Loucy (cell line): ENCODE data around the gene CHMP4B.

Experiments used
- CTCF ChIP-seq: fragments of 200-600 bp; sonication (generic); conservative IDR thresholded peaks from 2 replicates; pipeline ENCODE4 v1.5.1; 2014; ENCODE audit warnings: mild to moderate bottlenecking, antibody characterized with exemption, low read length
- EZH2phosphoT487 ChIP-seq: fragments of 200-600 bp; IDR thresholded peaks from 2 replicates; pipeline ENCODE4 v1.6.1; 2018; ENCODE audit warnings: antibody characterized with exemption, mild to moderate bottlenecking, moderate library complexity, borderline replicate concordance

GRCh38 chr20:33868595-33868994, 57.4 kb downstream of the CHMP4B start:
- TF ChIP-seq CTCF (no peak), EZH2phosphoT487 (no peak)
